LNCAP (cell line): ENCODE measurements around the gene CCDC85C.

Source experiments
- CTCF ChIP-seq: fragments of 450-650 bp; IDR thresholded peaks from 2 replicates; pipeline ENCODE4 v1.5.1; 2017; ENCODE audit warnings: mild to moderate bottlenecking

The CCDC85C gene

GRCh38 chr14:99512571-99513182, 91.3 kb downstream of the CCDC85C start:
- TF ChIP-seq CTCF = no peak

- TF ChIP-seq CTCF = no peak
These were observed 91.9 kb downstream of the CCDC85C start for GRCh38 chr14:99512110-99512449.

- TF ChIP-seq CTCF = no peak
These were observed 92.4 kb downstream of the CCDC85C start for GRCh38 chr14:99511421-99512109.

GRCh38 chr14:99510556-99511139, 93.4 kb downstream of the CCDC85C start:
- TF ChIP-seq CTCF = no peak

- no peak for TF ChIP-seq CTCF
These were observed 94.0 kb downstream of the CCDC85C start for GRCh38 chr14:99509871-99510555.

GRCh38 chr14:99508896-99509629, 94.9 kb downstream of the CCDC85C start:
- TF ChIP-seq CTCF = no peak

- no peak for TF ChIP-seq CTCF
These were observed 96.0 kb downstream of the CCDC85C start for GRCh38 chr14:99507860-99508640.
